GM12873 (cell line): Measurements from ENCODE around the gene RER1.

Experiments
- CTCF ChIP-seq: IDR thresholded peaks from 2 replicates; pipeline ENCODE4 v1.5.1; 2012; ENCODE audit warnings: low read depth, mild to moderate bottlenecking, moderate library complexity, low read length, control low read depth; ENCODE audit not compliant: insufficient read depth; ENCODE audit errors: missing control alignments

The RER1 gene

DNA sequence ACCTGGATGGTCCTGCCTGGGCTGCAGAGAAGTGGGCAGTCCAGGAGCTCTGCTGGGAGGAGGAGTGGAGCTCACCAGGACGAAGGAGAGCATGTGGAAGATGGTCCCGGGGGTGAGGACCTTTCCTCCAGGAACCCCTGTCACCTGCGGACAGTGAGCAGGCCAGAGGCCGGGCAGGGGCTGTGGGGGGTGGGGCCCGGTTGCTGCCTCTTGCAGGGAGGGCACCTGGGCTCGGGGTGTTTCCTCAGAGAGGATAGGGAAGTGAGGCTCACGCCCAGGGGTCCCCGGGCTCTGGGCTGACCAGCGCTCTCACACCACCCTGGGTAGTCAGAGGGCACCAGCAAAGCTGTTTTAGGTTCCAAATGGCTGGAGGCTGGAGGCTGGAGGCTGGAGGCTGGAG is 43.5 kb downstream of the RER1 start:
- TF ChIP-seq CTCF: no peak

DNA sequence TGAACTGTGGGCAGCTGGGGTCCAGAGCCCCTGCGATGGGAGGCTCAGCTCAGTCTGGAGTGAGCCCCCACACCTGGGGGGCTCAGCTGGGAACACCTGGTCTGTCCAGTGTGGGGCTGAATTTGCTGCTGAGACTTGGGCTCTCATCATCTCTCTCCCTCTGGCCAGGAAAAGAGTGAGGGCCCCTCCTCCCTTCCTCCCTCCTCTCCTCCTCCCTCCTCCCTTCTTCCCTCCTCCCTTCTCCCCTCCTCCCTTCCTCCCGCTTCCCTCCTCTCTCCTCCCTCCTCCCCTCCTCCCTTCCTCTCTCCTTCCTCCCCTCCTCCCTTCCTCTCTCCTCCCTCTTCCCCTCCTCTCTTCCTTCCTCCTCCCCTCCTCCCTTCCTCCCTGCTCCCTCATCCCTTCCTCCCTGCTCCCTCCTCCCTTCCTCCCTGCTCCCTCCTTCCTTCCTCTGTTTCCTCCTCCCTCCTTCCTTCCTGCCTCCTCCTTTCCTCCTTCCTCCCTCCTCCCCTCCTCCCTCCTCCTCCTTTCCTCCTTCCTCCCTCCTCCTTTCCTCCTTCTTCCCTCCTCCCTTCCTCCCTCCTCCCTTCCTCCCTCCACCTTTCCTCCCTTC is 44.2 kb downstream of the RER1 start:
- no peak for TF ChIP-seq CTCF

DNA sequence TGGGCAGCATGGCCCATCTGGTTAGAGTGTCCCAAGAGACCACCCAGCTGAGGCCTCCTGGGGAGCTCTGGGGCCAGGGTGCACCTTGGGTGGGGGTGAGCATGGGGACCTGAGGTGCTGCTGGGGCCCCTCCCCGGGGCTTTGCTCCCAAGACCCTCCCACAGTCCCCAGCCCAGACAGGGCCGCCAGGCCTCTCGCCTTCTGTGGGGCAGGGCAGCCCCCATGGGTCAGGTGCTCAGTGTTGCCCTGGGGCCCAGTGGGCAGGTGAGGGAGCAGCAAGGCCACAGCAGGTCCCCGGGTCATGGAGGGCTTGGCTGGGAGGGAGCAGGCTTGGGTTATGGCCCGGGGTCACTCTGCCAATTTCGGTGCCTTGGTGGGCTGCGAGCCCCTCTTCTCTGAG is 45.2 kb downstream of the RER1 start:
- no peak for TF ChIP-seq CTCF

DNA sequence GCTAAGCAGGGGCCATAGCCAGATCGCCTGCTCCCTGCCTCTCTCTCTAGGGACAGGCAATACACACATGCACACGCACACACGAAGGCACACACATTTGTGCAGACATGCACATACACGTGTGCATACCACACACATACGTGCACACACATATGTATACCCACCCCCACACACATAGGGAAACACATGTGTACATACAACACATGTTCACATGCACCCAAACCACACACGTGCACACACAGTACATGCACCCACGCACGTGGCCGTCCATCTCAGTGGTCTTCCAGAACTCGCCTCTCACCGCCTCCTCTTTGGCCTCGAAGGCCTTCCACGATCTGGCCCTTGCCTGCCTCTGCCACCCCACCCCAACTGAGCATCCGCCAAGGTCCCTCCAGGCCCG is 46.0 kb downstream of the RER1 start:
- TF ChIP-seq CTCF: no peak

DNA sequence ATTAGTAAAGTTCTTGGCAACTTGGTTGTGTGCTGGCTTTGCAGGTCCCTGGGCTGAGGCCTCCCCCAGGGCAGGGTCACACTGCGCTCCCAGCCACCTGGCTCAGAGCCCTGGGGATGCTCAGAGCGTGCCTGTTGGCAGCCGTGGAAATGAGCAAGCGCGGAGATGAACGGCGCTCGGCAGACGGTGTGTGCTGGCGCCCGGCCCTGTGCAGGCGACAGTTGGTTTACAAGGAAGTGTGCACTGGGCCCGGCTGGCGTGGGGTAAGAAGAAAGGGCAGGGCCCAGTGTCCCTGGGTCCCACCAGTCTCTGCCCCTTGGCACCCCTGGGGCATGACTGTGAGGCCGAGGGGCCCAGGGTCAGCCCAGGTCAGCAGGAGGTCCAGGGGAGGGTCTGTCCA is 46.4 kb downstream of the RER1 start:
- no peak for TF ChIP-seq CTCF

DNA sequence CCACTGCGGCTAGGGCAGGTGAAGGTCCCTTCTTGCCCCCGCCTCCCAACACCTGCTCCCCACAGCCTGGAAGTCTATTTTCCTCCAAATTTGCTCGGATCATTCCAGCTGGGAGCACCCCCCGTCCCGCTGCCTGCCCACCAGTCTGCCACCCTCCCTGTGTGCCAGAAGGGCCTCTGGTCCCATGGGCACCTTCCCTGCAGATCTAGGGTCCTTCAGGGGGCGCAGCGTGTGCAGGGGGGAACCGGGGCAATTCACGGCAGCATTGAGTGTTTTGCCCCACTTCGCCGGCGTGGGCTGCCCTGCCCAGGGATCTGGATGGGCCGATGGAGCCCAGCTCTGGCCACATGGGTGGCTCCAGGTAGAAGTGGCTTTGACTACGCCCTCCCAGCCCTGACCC is 47.0 kb downstream of the RER1 start:
- no peak for TF ChIP-seq CTCF

DNA sequence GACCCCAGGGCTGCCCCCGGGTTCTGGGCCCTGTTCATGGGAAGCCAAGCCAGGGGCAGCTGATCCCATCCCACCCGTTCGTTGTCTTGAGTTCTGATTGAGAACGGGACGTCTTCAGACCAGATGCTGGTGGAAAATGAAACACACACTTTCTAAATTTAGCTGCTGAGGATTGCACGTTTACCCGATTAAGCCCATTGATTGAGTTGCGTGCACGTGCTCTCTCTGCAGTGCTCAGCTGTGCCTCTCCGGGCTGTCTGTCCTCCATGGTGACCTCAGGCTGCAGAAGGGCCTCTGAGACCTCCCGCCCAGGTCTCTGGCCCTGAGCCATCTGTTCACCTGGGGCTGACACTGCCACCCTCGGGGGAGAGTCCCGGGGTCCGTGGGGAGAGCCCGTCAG is 47.7 kb downstream of the RER1 start:
- TF ChIP-seq CTCF: no peak
